Panc1 (cell line): ENCODE data around the gene SSC4D. TPM values are rescaled to one million over a fixed set of nuclear protein-coding genes. Genes with fewer than 3 reads are reported as not detected.
"Not testable (repeated sequence)": the region's sequence is repeated elsewhere in the genome, so short reads cannot be mapped to it uniquely, and the experiment has no call there.

Experiments
- ATAC-seq: fragments of 200-7000 bp; cut with Tn5 transposase; 2 replicates; pipeline ENCODE4 v1.9.1; 2020; ENCODE audit warnings: mild to moderate bottlenecking, moderate library complexity
- BruUV-seq: library from RNA; stranded (reverse); fragments of 400-500 nt; replicated peaks from 2 replicates; lab custom pipeline; 2021; lab: Mats Ljungman, UMichigan
- CTCF ChIA-PET: fragments of 300-600 bp; sonication (Branson Sonifier 250); formaldehyde crosslinking; loops from one replicate; lab custom pipeline; 2022; ENCODE audit warnings: antibody characterized with exemption; lab: Charles Lee
- POLR2A ChIA-PET: fragments of 300-600 bp; sonication (Branson Sonifier 250); formaldehyde crosslinking; loops from one replicate; lab custom pipeline; 2022; ENCODE audit warnings: antibody characterized with exemption; lab: Charles Lee
- DNase-seq: peaks from one replicate; pipeline ENCODE4 v3.0.0-alpha.2; 2010; ENCODE audit warnings: low read depth, low spot score
- H3K27ac ChIP-seq: 2 replicates; pipeline ENCODE4 v1.5.1; 2011; ENCODE audit warnings: mild to moderate bottlenecking, low read length, inconsistent platforms
- H3K27me3 ChIP-seq: fragments of 200-500 bp; sonication (Bioruptor generic); 2 replicates; pipeline ENCODE4 v1.6.0; 2014; ENCODE audit warnings: low read length, inconsistent platforms; ENCODE audit not compliant: control insufficient read depth, insufficient read depth
- H3K36me3 ChIP-seq: fragments of 200-500 bp; sonication (Bioruptor generic); 2 replicates; pipeline ENCODE4 v1.5.1; 2014; ENCODE audit warnings: inconsistent platforms, mild to moderate bottlenecking, low read length, moderate library complexity; ENCODE audit not compliant: control insufficient read depth, insufficient read depth
- H3K4me1 ChIP-seq: 2 replicates; pipeline ENCODE4 v1.5.1; 2011; ENCODE audit warnings: inconsistent platforms, mild to moderate bottlenecking, low read length, moderate library complexity; ENCODE audit not compliant: control insufficient read depth, insufficient read depth
- H3K4me3 ChIP-seq, 2 experiments: 2 replicates each; pipeline ENCODE4 v1.5.1; 2011 to 2012; ENCODE audit warnings: low read depth in 2 of 2, low read length in 2 of 2, mild to moderate bottlenecking in 2 of 2, inconsistent platforms in 1 of 2, moderate library complexity in 1 of 2
- H3K9me3 ChIP-seq: fragments of 200-500 bp; sonication (Bioruptor generic); 2 replicates; pipeline ENCODE4 v1.5.1; 2014; ENCODE audit warnings: low read depth, mild to moderate bottlenecking, inconsistent platforms, low read length, moderate library complexity; ENCODE audit not compliant: control insufficient read depth, insufficient read depth
- POLR2AphosphoS5 ChIP-seq: IDR thresholded peaks from 2 replicates; pipeline ENCODE4 v1.6.1; 2012; ENCODE audit warnings: mild to moderate bottlenecking, low read depth, low read length, moderate library complexity
- SIN3A ChIP-seq: IDR thresholded peaks from 2 replicates; pipeline ENCODE4 v1.6.1; 2012; ENCODE audit warnings: low read depth, mild to moderate bottlenecking, low read length, moderate library complexity, borderline replicate concordance; ENCODE audit not compliant: insufficient read depth
- TCF7L2 ChIP-seq: IDR thresholded peaks from 2 replicates; pipeline ENCODE4 v1.6.1; 2011; ENCODE audit warnings: mild to moderate bottlenecking, low read depth, low read length, inconsistent platforms
- in situ Hi-C: cut with HindIII; loops from 2 replicates; pipeline ENCODE4 v1.10.0; 2016; ENCODE audit warnings: low sequenced_read_pairs, low pct_unique_long_range_greater_than_20kb
- intact Hi-C: fragments of 100-400 bp; cut with micrococcal nuclease; formaldehyde crosslinking; loops from one replicate; pipeline ENCODE4 v1.10.0; 2022; ENCODE audit not compliant: unreplicated experiment
- total RNA-seq: library from RNA; stranded (reverse); gene quantifications from one replicate; pipeline ENCODE4 v1.2.1, GENCODE V29; 2021; ENCODE audit not compliant: unreplicated experiment
- TF ChIP-seq, protein P1 (sequence below): fragments of 450-650 bp; IDR thresholded peaks from 2 replicates; pipeline ENCODE4 v1.5.1; 2017; ENCODE audit warnings: mild to moderate bottlenecking
- TF ChIP-seq, protein P2 (sequence below), 2 experiments: IDR thresholded peaks; 2 replicates each; pipeline ENCODE4 v1.6.1; 2011 to 2012; ENCODE audit warnings: low read depth in 2 of 2, control low read depth in 1 of 2, low read length in 1 of 2, mild to moderate bottlenecking in 1 of 2, moderate library complexity in 1 of 2; ENCODE audit not compliant: insufficient read depth in 1 of 2

The SSC4D gene
- total RNA-seq, 1 experiment from 2014 or later = 1.6 TPM

DNA sequence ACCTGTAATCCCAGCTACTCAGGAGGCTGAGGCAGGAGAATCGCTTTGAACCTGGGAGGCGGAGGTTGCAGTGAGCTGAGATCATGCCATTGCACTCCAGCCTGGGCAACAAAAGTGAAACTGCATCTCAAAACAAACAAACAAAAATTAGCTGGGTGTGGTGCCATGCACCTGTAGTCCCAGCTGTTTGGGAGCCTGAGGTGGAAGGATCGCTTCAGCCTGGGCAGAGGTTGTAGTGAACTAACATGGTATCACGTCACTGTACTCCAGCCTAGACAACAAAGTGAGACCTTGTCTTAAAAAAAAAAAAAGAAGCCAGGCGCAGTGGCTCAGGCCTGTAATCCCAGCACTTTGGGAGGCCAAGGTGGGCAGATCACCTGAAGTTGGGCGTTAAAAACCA, 21.7 kb downstream of the SSC4D start:
- DNase-seq, ATAC-seq: not testable (repeated sequence)

DNA sequence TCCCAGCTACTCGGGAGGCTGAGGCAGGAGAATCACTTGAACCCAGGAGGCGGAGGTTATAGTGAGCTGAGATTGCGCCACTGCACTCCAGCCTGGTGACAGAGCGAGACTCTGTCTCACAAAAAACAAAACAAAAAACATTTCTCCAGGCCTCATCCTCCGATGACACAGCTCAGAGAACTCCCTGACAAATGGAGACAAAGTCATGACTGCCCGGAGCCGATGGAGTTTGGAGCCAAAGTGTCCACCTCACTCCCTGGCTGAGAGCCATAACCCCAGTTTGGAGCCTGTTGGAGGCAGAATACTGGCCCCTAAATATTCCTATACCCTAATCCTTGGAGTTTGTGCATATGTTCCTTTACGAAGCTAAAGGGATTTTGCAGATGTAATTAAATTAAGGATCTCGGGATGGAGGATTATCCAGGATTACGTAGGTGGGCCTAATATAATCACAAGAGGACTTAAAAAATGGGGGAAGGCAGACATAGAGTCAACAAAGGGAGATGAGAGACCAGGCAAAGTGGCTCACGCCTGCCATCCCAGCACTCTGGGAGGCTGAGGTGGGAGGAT, 22.7 kb downstream of the SSC4D start:
- CTCF ChIA-PET = no interaction called here
- H3K27ac ChIP-seq = no peak overlapping the region
- ATAC-seq (no peak), DNase-seq (no peak)
- no peak for TF ChIP-seq SIN3A
- TF ChIP-seq, protein P1, sequence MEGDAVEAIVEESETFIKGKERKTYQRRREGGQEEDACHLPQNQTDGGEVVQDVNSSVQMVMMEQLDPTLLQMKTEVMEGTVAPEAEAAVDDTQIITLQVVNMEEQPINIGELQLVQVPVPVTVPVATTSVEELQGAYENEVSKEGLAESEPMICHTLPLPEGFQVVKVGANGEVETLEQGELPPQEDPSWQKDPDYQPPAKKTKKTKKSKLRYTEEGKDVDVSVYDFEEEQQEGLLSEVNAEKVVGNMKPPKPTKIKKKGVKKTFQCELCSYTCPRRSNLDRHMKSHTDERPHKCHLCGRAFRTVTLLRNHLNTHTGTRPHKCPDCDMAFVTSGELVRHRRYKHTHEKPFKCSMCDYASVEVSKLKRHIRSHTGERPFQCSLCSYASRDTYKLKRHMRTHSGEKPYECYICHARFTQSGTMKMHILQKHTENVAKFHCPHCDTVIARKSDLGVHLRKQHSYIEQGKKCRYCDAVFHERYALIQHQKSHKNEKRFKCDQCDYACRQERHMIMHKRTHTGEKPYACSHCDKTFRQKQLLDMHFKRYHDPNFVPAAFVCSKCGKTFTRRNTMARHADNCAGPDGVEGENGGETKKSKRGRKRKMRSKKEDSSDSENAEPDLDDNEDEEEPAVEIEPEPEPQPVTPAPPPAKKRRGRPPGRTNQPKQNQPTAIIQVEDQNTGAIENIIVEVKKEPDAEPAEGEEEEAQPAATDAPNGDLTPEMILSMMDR = no peak
- no peak for TF ChIP-seq TCF7L2
- TF ChIP-seq, protein P2, sequence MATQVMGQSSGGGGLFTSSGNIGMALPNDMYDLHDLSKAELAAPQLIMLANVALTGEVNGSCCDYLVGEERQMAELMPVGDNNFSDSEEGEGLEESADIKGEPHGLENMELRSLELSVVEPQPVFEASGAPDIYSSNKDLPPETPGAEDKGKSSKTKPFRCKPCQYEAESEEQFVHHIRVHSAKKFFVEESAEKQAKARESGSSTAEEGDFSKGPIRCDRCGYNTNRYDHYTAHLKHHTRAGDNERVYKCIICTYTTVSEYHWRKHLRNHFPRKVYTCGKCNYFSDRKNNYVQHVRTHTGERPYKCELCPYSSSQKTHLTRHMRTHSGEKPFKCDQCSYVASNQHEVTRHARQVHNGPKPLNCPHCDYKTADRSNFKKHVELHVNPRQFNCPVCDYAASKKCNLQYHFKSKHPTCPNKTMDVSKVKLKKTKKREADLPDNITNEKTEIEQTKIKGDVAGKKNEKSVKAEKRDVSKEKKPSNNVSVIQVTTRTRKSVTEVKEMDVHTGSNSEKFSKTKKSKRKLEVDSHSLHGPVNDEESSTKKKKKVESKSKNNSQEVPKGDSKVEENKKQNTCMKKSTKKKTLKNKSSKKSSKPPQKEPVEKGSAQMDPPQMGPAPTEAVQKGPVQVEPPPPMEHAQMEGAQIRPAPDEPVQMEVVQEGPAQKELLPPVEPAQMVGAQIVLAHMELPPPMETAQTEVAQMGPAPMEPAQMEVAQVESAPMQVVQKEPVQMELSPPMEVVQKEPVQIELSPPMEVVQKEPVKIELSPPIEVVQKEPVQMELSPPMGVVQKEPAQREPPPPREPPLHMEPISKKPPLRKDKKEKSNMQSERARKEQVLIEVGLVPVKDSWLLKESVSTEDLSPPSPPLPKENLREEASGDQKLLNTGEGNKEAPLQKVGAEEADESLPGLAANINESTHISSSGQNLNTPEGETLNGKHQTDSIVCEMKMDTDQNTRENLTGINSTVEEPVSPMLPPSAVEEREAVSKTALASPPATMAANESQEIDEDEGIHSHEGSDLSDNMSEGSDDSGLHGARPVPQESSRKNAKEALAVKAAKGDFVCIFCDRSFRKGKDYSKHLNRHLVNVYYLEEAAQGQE (IDR thresholded peaks at IDR 0.05; ENCODE audit: insufficient read depth in 1 of 2, low read depth in 2 of 2, low read length in 1 of 2) = no peak
- TF ChIP-seq POLR2AphosphoS5 = no peak
- no peaks in the 10 kb centered on the region for H3K27me3 ChIP-seq
- no peak overlapping the region for H3K4me3 ChIP-seq
- no TSS peak for BruUV-seq
- in situ Hi-C loops = no loop called here
- intact Hi-C loops = no loop called here
- no peaks in the 10 kb centered on the region for H3K9me3 ChIP-seq
- H3K36me3 ChIP-seq = no peaks in the 10 kb centered on the region
- peaks cover 6% of the 10 kb centered on the region for H3K4me1 ChIP-seq
- POLR2A ChIA-PET = interaction anchor here (0.6 kb wide), 1 partner anchor 78 kb away, joined by 20 read pairs; no protein-coding TSS in a partner anchor

More for the DNA sequence above, 21.7 kb downstream of the SSC4D start:
- H3K27me3 ChIP-seq, CTCF ChIA-PET, H3K36me3 ChIP-seq, in situ Hi-C loops, intact Hi-C loops, BruUV-seq, POLR2A ChIA-PET, H3K27ac ChIP-seq, H3K9me3 ChIP-seq, H3K4me3 ChIP-seq: not testable (repeated sequence)
- peaks cover 10% of the 10 kb centered on the region for H3K4me1 ChIP-seq

DNA sequence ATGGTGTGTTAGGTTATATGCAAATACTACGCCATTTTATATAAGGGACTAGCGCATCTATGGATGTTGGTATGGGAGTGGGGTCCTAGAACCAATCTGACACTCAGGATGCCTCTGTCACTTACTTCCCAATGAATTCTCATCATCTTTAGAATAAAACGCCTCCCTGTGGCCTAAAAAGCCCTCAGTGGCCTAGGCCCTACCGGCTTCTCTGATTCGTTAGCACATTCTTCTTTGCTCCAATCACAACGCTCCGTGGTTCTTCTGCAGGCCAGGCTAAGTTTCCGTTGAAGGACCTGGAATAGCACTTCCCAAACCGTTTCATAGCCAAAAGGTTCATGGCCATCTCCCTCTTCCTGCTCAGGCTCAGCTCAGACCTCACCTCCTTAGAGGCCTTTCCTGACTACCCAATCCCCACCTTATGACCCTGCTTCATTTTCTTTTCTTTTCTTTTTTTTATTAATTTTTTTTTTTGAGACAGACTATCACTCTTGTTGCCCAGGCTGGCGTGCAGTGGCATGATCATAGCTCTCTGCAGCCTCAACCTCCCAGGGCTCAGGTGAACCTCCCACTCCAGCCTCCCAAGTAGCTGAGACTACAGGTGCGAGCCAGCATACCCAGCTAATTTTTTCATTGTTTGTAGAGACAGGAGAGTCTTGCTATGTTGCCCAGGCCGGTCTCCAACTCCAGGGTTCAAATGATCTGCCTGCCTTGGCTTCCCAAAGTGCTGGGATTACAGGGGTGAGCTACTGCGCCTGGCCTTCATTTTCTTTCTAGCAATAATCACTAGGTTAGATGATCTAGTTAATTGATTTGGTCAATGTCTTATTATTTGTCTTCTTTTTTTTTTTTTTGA, 26.2 kb downstream of the SSC4D start:
- no peak overlapping the region for H3K27ac ChIP-seq
- TF ChIP-seq, protein P1 = no peak
- TF ChIP-seq TCF7L2 (no peak), SIN3A (no peak), POLR2AphosphoS5 (no peak)
- TF ChIP-seq, protein P2 (IDR thresholded peaks at IDR 0.05; ENCODE audit: insufficient read depth in 1 of 2, low read depth in 2 of 2, low read length in 1 of 2) = no peak
- POLR2A ChIA-PET = no interaction called here
- no TSS peak for BruUV-seq
- H3K4me1 ChIP-seq = peaks cover 13% of the 10 kb centered on the region
- ATAC-seq (no peak), DNase-seq (no peak)
- no peaks in the 10 kb centered on the region for H3K36me3 ChIP-seq
- H3K27me3 ChIP-seq = no peaks in the 10 kb centered on the region
- CTCF ChIA-PET = interaction anchor here (1.2 kb wide), 1 partner anchor 24 kb away, joined by 3 read pairs; no protein-coding TSS in a partner anchor
- H3K4me3 ChIP-seq = no peak overlapping the region
- H3K9me3 ChIP-seq = no peaks in the 10 kb centered on the region
- in situ Hi-C loops (no loop called here), intact Hi-C loops (no loop called here)
